Ascending aorta (tissue), 2 donors: ENCODE data around the gene GPX3. TPM values are rescaled to one million over a fixed set of nuclear protein-coding genes. Genes with fewer than 3 reads are reported as not detected.
A peak's percentile ranks its signal among the peaks of the same experiment; 100 is the strongest.

Experiments
- DNase-seq, 2 donors: peaks; one replicate each; pipeline ENCODE4 v3.0.0-alpha.2; 2019; ENCODE audit warnings: low spot score in 2 of 2
- H3K27ac ChIP-seq, 2 donors: fragments of 200-600 bp; sonication (generic); one replicate each; pipeline ENCODE4 v1.5.1; 2016 to 2017; ENCODE audit warnings: mild to moderate bottlenecking in 1 of 2
- H3K27me3 ChIP-seq: fragments of 200-600 bp; sonication (generic); one replicate; pipeline ENCODE4 v1.5.1; 2017
- H3K36me3 ChIP-seq, 2 donors: fragments of 200-600 bp; sonication (generic); one replicate each; pipeline ENCODE4 v1.5.1; 2016
- H3K4me1 ChIP-seq, 2 donors: fragments of 200-600 bp; sonication (generic); one replicate each; pipeline ENCODE4 v1.5.1; 2016 to 2017; ENCODE audit warnings: mild to moderate bottlenecking in 1 of 2
- H3K4me3 ChIP-seq, 2 donors: fragments of 200-600 bp; sonication (generic); one replicate each; pipeline ENCODE4 v1.5.1; 2016 to 2017; ENCODE audit warnings: mild to moderate bottlenecking in 1 of 2
- H3K9me3 ChIP-seq, 2 donors: fragments of 200-600 bp; sonication (generic); one replicate each; pipeline ENCODE4 v1.5.1; 2016
- intact Hi-C: fragments of 100-400 bp; cut with DNase I; formaldehyde crosslinking; loops from one replicate; pipeline ENCODE4 v1.15.1; 2023
- total RNA-seq: library from RNA; depleted of rRNA; stranded (reverse); fragments of >200 nt; gene quantifications from one replicate; pipeline ENCODE4 v1.1.0, GENCODE V29; 2016
- TF ChIP-seq, protein P1 (sequence below), 3 experiments: fragments of 200-600 bp in 2 of 3; fragments of 450-650 bp in 1 of 3; sonication (generic) in 2 of 3; IDR thresholded peaks; one replicate each; pipeline ENCODE4 v1.5.1; 2016 to 2019; ENCODE audit warnings: antibody characterized with exemption in 3 of 3, mild to moderate bottlenecking in 1 of 3, moderate library complexity in 1 of 3

The GPX3 gene
- total RNA-seq, 1 donor from 2014 or later = 2,056 TPM

DNA sequence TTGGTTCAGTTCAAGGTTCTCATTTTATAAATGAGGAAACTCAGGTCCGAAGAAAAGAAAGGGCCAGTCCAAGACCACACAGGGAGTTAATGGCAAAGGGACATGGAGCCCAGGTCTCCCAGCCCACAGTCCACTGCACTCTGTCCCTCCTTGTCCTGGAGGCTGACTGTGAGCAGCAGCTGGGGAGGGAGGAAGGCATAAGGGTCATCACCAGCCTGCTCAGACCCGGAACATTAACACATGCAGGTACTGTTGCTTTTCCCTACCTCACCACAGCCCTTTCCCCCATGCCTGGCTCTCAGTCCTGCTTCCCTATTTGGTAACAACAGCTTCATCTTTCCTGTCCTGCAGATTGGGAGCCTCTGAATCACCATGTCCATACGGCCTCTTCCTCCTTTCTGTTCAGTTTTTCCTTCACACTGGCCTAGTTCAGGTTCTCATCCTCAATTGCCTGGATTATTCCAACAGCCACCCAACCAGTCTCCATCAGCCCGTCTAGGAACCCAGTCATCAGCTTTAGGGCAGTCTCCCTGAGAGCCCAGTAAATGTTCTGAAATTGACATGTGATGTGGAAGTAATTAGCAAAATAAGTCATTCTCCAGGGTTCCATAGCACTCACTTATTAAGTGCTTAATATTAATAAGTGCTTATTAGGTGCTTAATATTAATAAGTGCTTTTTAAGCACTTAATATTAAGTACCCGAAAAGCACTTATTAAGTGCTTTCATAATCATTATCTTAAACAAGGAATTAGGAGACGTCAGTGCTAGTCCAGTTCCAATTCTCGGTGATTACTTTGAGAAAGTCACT, 4.3 kb downstream of the GPX3 start:
- H3K9me3 ChIP-seq = no peaks in the 10 kb centered on the region
- peak overlapping the region; percentile 91 to 93 for H3K27ac ChIP-seq
- peak overlapping the region; percentile 20 to 87 for H3K4me3 ChIP-seq
- DNase-seq = no peak
- TF ChIP-seq, protein P1, sequence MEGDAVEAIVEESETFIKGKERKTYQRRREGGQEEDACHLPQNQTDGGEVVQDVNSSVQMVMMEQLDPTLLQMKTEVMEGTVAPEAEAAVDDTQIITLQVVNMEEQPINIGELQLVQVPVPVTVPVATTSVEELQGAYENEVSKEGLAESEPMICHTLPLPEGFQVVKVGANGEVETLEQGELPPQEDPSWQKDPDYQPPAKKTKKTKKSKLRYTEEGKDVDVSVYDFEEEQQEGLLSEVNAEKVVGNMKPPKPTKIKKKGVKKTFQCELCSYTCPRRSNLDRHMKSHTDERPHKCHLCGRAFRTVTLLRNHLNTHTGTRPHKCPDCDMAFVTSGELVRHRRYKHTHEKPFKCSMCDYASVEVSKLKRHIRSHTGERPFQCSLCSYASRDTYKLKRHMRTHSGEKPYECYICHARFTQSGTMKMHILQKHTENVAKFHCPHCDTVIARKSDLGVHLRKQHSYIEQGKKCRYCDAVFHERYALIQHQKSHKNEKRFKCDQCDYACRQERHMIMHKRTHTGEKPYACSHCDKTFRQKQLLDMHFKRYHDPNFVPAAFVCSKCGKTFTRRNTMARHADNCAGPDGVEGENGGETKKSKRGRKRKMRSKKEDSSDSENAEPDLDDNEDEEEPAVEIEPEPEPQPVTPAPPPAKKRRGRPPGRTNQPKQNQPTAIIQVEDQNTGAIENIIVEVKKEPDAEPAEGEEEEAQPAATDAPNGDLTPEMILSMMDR (IDR thresholded peaks at IDR 0.05) = no peak
- intact Hi-C loops = loop anchor here (5.0 kb wide), 2 partner anchors 58 to 242 kb away; partner anchors contain the start of gene TNIP1
- H3K27me3 ChIP-seq = no peaks in the 10 kb centered on the region
- H3K4me1 ChIP-seq = peaks cover 26 to 41% of the 10 kb centered on the region in 2 donors
- peaks cover 42% of the 10 kb centered on the region in 2 donors for H3K36me3 ChIP-seq

- DNase-seq = no peak
- TF ChIP-seq, protein P1 (IDR thresholded peaks at IDR 0.05) = no peak
- Histone ChIP-seq H3K4me3 (peak overlapping the region in 1 of 2 donors; percentile 87), H3K36me3 (peaks cover 46 to 48% of the 10 kb centered on the region in 2 donors), H3K27ac (peak overlapping the region; percentile 91 to 93), H3K9me3 (no peaks in the 10 kb centered on the region), H3K27me3 (no peaks in the 10 kb centered on the region), H3K4me1 (peaks cover 26 to 41% of the 10 kb centered on the region in 2 donors)
- intact Hi-C loops = no loop called here
Observed at GRCh38 chr5:151025250-151025606, 4.8 kb downstream of the GPX3 start.

GRCh38 chr5:151026088-151026487, 5.7 kb downstream of the GPX3 start:
- H3K27me3 ChIP-seq = no peaks in the 10 kb centered on the region
- H3K36me3 ChIP-seq = peaks cover 50 to 52% of the 10 kb centered on the region in 2 donors
- H3K27ac ChIP-seq = peak overlapping the region; percentile 91 to 93
- peaks cover 26 to 41% of the 10 kb centered on the region in 2 donors for H3K4me1 ChIP-seq
- TF ChIP-seq, protein P1 (IDR thresholded peaks at IDR 0.05) = no peak
- intact Hi-C loops = no loop called here
- H3K4me3 ChIP-seq = peak overlapping the region in 1 of 2 donors; percentile 16
- DNase-seq = no peak
- no peaks in the 10 kb centered on the region for H3K9me3 ChIP-seq

DNA sequence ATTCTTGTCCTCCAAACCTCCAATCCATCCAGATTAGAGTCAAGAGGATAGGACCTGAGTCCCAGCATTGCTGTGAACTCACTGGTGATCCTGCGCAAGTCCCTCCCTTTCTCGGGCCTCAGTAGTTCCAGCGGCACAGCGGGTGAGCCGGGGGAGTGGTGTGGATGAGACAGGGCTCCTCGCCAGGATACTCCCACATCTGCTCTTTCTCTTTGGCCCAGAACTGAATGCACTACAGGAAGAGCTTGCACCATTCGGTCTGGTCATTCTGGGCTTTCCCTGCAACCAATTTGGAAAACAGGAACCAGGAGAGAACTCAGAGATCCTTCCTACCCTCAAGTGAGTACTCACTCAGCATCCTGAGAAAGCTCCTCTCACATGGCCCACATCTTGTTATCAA, 6.3 kb downstream of the GPX3 start:
- TF ChIP-seq, protein P1 (IDR thresholded peaks at IDR 0.05) = no peak

DNA sequence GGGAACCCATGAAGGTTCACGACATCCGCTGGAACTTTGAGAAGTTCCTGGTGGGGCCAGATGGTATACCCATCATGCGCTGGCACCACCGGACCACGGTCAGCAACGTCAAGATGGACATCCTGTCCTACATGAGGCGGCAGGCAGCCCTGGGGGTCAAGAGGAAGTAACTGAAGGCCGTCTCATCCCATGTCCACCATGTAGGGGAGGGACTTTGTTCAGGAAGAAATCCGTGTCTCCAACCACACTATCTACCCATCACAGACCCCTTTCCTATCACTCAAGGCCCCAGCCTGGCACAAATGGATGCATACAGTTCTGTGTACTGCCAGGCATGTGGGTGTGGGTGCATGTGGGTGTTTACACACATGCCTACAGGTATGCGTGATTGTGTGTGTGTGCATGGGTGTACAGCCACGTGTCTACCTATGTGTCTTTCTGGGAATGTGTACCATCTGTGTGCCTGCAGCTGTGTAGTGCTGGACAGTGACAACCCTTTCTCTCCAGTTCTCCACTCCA, 7.6 kb downstream of the GPX3 start:
- Histone ChIP-seq H3K36me3 (peaks cover 52 to 62% of the 10 kb centered on the region in 2 donors), H3K27ac (peak overlapping the region in 1 of 2 donors; percentile 91), H3K9me3 (no peaks in the 10 kb centered on the region), H3K4me1 (peaks cover 22 to 26% of the 10 kb centered on the region in 2 donors), H3K4me3 (no peak overlapping the region), H3K27me3 (no peaks in the 10 kb centered on the region)
- TF ChIP-seq, protein P1 (IDR thresholded peaks at IDR 0.05) = no peak
- DNase-seq = no peak
- intact Hi-C loops = no loop called here

More for the DNA sequence above, 6.3 kb downstream of the GPX3 start:
- peak overlapping the region; percentile 91 to 93 for H3K27ac ChIP-seq
- no peak overlapping the region for H3K4me3 ChIP-seq
- intact Hi-C loops = no loop called here
- peaks cover 51 to 52% of the 10 kb centered on the region in 2 donors for H3K36me3 ChIP-seq
- H3K9me3 ChIP-seq = no peaks in the 10 kb centered on the region
- peaks cover 26 to 38% of the 10 kb centered on the region in 2 donors for H3K4me1 ChIP-seq
- DNase-seq = no peak
- no peaks in the 10 kb centered on the region for H3K27me3 ChIP-seq
